Stimulated activated CD4-positive, alpha-beta T cell treated with anti-CD3 and anti-CD28 coated beads, Interleukin-2, amount 100 ng/mL, for 24 hours (primary cell): Measurements from ENCODE around the gene TRMU.
"Not testable (repeated sequence)": the region's sequence is repeated elsewhere in the genome, so short reads cannot be mapped to it uniquely, and the experiment has no call there.

Experiments
- DNase-seq, 2 donors: peaks; one replicate each; pipeline ENCODE4 v3.0.0-alpha.2; 2020

The TRMU gene

GRCh38 chr22:46303347-46303965 lies 32.1 kb upstream of the TRMU start:
- DNase-seq = no peak

DNA sequence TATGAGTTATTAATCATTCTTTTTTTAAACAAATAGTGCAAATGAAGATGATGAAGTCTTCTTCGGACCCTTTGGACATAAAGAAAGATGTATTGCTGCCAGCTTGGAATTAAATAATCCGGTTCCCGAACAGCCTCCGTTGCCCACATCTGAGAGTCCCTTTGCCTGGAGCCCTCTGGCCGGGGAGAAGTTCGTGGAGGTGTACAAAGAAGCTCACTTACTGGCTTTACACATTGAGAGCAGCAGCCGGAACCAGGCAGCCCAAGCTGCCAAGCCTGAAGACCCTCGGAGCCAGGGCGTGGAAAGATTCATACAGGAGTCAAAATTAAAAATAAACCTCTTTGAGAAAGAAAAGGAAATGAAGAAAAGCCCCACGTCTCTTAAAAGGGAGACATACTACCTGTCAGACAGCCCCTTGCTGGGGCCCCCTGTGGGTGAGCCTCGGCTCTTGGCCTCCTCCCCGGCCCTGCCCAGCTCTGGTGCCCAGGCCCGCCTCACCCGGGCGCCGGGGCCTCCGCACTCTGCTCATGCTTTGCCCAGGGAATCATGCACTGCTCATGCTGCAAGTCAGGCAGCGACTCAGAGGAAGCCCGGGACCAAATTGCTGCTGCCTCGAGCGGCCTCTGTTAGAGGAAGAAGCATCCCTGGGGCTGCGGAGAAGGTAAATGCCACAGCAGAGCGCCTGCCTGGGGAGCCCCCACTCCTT lies 27.1 kb upstream of the TRMU start:
- no peak for DNase-seq

DNA sequence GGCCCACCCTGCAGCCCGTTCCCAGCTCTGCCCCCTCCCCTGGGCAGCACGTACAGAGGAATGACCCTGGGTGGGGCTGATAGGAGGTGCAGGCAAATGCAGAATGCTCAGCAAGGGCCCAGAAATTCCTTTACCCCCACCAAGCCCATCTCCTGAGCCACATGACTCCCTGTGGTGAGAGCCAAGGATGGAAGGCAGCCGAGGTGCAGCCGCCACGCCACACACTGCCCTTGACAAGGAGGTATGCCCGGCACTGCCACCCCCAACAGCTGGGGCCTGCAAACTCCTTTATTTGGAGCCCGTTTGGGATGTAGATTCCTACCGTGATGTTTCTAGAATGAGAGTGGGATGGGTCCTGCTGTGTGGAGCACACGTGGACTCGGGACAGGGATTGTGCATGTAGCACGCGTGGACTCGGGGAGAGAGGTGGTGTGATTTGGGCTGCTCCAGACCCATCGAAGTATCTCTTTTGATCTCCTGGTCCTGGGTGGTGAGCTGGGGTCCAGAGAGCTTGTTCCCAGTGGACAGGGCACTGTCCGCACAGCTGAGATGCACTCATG lies 25.9 kb upstream of the TRMU start:
- no peak for DNase-seq

- no peak for DNase-seq
Observed at GRCh38 chr22:46312056-46312455, 23.5 kb upstream of the TRMU start.

DNA sequence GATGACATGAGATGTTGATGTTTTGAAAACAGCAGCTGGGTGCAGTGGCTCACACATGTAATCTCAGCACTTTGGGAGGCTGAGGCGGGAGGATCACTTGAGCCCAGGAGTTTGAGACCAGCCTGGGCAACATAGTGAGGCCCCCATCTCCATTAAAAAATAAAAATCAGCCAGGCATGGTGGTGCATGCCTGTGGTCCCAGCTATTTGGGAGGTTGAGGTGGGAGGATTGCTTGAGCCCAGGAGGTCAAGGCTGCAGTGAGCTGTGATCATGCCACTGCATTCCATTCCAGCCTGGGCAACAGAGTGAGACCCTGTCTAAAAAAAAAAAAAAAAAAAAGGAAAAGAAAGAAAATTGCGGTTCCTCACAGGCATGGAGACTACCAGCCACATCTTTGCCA lies 22.7 kb upstream of the TRMU start:
- not testable (repeated sequence) for DNase-seq

- DNase-seq = no peak
Observed at GRCh38 chr22:46315976-46316375, 19.5 kb upstream of the TRMU start.

GRCh38 chr22:46317646-46318045 lies 17.9 kb upstream of the TRMU start:
- DNase-seq = no peak

GRCh38 chr22:46318576-46318975 lies 16.9 kb upstream of the TRMU start:
- DNase-seq = no peak

- no peak for DNase-seq
Observed at GRCh38 chr22:46319319-46319718, 16.2 kb upstream of the TRMU start.

DNA sequence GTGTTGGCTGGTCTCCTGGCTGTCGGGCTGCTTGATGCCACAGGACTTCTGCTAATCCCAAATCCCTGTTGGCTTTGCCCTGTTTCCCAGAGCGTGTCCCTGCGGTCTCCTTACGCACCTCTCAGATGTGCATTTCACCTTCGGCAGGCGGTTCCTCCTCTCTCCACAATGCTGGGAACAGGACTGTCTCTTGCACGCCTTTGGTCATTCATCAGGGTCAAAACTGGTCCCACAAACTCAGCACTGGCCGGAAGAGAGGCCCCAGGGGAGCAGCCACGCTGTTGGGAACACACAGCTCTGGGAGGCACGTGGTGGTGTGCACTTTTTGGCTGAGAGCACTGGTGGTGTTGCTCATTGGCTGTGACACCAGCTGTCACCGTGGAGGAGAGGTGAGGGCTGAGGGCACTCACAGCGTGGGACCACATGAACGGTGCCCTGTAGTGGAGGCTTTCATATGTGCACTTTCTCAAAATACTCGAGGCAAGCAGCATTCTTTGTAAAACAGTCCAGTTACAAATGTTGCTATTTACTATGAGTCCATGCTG lies 15.3 kb upstream of the TRMU start:
- DNase-seq = no peak

- DNase-seq = no peak
Observed at GRCh38 chr22:46320716-46321386, 14.7 kb upstream of the TRMU start.

- DNase-seq = no peak
Observed at GRCh38 chr22:46322711-46323110, 12.8 kb upstream of the TRMU start.

- DNase-seq = no peak
Observed at GRCh38 chr22:46323162-46323561, 12.4 kb upstream of the TRMU start.

DNA sequence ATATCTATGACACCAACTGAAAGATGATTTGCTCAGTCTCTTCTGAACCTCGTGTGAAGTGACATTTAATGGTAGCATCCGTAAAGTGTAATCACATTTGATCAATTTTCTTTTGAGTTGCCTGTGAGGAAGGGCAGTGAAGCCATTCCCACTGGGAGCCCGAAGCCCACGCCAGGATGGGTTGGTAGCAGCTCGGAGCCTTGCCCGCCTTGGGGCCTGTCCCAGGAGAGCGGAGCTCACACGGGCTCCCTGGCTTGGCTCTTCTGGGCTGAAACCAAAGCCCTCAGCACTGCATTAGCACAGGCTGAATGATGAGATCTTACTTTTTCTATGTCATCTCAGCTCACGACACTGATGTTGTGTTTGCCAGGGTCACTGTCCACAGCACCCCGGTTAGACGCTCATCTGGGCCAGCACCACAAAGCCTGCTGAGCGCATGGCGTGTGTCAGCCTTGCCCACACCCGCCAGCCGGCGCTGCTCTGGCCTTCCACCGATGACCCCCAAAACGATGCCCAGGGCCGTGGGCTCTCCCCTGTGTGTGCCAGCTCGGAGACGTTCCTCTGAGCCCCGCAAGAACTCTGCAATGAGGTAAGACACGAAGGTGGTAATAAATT lies 9.3 kb upstream of the TRMU start:
- no peak for DNase-seq

- DNase-seq = no peak
Observed at GRCh38 chr22:46327691-46328465, 7.6 kb upstream of the TRMU start.

- DNase-seq = no peak
Observed at GRCh38 chr22:46328797-46329196, 6.7 kb upstream of the TRMU start.

DNA sequence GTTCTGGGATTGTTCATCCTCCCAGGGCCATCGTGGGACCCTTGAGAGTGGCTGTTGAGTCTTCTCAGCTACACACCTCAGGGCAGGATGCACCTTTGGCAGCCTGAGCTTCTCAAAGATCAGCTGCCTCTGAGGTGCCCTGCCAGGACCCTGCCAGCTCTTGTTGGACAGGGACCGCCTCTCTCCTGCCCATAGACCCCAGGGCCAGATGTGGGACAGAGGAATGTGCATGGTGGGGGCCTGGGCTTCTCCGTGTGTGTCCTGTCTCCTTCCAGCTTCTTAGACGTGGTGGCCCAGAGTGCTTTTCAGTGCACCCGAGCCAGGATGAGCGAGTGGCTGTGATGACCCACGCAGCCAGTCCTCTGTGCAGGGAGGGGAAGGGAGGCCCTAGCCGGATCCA lies 5.9 kb upstream of the TRMU start:
- DNase-seq = no peak

GRCh38 chr22:46330426-46330825 lies 5.1 kb upstream of the TRMU start:
- DNase-seq = no peak

DNA sequence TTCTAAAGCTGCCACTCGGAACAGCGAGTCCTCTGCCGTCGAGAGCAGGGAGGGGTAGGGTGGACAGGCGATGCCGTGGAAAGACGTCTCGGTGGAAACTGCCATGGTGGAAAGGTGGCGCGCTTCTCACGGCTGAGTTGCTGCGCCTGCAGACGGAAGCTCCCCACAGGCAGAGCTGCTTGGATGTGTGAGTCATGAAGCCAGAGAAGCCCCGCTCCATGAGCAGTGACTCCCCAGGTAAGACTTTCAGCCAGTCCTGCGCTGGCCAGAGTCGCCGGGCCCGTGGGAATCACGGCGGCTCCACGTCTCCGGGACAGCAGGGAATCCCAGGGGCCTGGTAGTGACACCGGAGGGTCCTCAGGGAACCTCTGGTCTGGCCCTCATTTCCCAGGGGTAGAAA lies 4.0 kb upstream of the TRMU start:
- DNase-seq = no peak

- peak; percentile 26 for DNase-seq
Observed at GRCh38 chr22:46336119-46337078, 885 bp downstream of the TRMU start.

DNA sequence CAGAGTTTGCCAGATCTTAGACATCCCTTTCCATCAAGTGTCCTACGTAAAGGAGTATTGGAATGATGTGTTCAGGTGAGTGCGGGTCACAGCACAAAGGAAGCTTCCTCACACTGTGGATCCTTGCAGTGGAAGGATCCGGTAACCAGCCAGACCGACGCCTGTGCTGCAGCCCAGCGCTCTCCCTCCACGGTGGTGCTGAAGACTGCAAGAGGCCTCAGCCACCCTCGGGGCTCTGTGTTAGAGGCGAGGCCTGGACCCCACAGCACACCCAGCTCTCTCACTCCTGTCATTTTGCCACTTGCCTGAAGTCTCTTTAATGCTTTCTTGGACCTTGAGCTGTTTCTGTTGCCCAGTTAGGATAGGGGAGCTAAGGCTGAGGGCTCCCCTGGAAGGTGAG lies 2.4 kb downstream of the TRMU start:
- DNase-seq = no peak
